Measurements from ENCODE around the gene TBXA2R. TPM values are rescaled to one million over a fixed set of nuclear protein-coding genes. Genes with fewer than 3 reads are reported as not detected.
A peak's percentile ranks its signal among the peaks of the same experiment; 100 is the strongest.

Gene TBXA2R
- total RNA-seq, 6 experiments from 2014 or later, result 7.1 to 8.8 (median 7.4) TPM

DNA sequence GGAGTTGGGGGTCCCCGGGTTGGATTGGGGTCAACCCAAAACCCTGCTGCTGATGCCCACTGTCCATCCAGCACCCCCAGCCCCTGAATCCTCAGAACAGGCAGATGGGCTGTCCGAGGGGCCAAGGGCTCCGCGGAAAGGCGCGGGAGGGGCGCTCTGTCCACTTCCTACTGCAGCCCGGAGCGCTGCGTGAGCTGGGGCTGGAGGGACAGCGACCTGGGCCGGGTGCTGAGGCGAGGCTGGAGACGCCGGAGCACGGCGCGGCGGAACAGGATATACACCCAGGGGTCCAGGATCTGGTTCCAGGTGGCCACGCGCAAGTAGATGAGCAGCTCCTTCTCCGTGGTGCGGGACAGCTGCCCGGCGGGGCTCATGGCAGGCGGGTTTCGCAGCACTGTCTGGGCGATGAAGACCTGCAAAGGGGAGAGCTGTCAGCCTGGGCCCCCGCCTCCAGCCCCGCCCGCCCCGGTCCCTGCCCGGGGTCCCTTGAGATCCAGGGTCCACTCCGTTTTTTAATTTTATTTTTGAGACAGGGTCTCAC, 11.1 kb downstream of the TBXA2R start:
- Mint-ChIP-seq H3K27ac (no peak overlapping the region), H3K9me3 (peaks cover 5% of the 10 kb centered on the region; the same call in 1 of the 2 replicates), H3K4me1 (ENCODE audit: low read depth) (no peaks in the 10 kb centered on the region), H3K36me3 (ENCODE audit: low read depth) (no peaks in the 10 kb centered on the region; the same call in 1 of the 2 replicates), H3K4me3 (no peak overlapping the region), H3K27me3 (ENCODE audit: insufficient read depth) (peaks cover 8% of the 10 kb centered on the region)
- TF ChIP-seq, protein P1, sequence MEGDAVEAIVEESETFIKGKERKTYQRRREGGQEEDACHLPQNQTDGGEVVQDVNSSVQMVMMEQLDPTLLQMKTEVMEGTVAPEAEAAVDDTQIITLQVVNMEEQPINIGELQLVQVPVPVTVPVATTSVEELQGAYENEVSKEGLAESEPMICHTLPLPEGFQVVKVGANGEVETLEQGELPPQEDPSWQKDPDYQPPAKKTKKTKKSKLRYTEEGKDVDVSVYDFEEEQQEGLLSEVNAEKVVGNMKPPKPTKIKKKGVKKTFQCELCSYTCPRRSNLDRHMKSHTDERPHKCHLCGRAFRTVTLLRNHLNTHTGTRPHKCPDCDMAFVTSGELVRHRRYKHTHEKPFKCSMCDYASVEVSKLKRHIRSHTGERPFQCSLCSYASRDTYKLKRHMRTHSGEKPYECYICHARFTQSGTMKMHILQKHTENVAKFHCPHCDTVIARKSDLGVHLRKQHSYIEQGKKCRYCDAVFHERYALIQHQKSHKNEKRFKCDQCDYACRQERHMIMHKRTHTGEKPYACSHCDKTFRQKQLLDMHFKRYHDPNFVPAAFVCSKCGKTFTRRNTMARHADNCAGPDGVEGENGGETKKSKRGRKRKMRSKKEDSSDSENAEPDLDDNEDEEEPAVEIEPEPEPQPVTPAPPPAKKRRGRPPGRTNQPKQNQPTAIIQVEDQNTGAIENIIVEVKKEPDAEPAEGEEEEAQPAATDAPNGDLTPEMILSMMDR (IDR thresholded peaks at IDR 0.05), result no peak
- no peak for DNase-seq

DNA sequence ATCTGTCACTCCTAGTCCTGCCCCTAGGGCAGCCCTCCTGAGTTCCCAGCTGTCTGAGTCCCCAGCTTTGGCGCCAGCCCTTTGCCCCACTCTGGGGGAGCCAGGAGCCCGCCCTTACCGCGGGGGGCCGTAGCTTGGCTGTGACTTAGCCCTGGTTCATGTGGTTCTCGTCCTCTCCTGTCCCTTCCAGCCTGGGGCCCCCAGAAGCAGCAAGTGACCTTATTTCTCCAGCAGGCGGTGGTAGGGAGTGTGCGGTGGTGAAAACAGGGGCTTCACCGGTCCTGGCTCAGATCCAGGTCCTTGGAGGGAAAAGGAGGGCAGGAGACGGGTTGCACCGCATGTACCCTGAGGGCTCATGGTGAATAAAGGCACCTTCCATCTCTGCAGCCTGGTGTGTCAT, 13.5 kb downstream of the TBXA2R start:
- H3K36me3 Mint-ChIP-seq (ENCODE audit: low read depth), result no peaks in the 10 kb centered on the region; the same call in 1 of the 2 replicates

DNA sequence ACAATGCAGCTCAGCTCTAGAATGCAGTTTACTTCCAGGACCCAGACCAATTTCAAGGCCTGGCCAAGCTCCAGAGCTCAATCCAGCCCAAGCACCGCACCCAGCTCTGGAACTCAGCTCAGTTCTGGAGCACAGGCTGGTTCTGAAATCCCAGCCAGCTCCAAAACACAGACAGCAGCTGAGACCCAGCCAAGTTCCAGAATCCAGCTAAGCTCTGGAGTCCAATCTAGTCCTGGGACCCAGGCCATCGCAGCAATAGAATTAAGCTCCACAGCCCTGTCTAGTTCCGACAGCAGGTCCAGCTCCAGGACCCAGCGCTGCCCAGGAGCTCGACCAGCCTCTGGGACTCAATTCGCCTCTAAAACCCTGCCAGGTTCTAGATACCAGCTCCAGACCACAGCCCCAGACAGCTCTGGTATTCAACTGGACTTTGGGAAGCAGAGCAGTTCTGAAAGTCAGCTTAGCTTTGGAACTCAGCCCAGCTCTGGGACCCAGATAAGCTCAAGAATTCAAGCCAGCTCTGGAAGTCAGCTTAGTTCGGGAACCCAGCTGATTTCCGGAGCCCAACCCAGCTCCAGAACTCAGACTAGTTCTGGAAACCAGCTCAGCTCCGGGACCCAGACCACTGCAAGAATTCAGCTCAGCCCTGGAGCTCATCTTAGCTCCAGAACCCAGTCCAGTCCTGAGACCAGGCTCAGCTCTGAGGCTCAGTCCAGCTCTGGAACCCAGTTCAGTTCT, 14.6 kb downstream of the TBXA2R start:
- DNase-seq, result no peak
- Mint-ChIP-seq H3K9me3 (peaks cover 5% of the 10 kb centered on the region; the same call in 1 of the 2 replicates), H3K27ac (no peak overlapping the region)

More for the DNA sequence above, 13.5 kb downstream of the TBXA2R start:
- H3K27me3 Mint-ChIP-seq (ENCODE audit: insufficient read depth), result peaks cover 12% of the 10 kb centered on the region
- no peak overlapping the region for H3K27ac Mint-ChIP-seq
- DNase-seq, result no peak
- H3K4me3 Mint-ChIP-seq, result no peak overlapping the region
- peaks cover 5% of the 10 kb centered on the region; the same call in 1 of the 2 replicates for H3K9me3 Mint-ChIP-seq
- no peaks in the 10 kb centered on the region for H3K4me1 Mint-ChIP-seq (ENCODE audit: low read depth)
- TF ChIP-seq, protein P1 (IDR thresholded peaks at IDR 0.05), result 0 out of 2 replicates have a peak, but pooled peaks have one; percentile 12

GRCh38 chr19:3590991-3591659, 15.6 kb downstream of the TBXA2R start:
- Mint-ChIP-seq H3K9me3 (peaks cover 5% of the 10 kb centered on the region; the same call in 1 of the 2 replicates), H3K36me3 (ENCODE audit: low read depth) (no peaks in the 10 kb centered on the region; the same call in 1 of the 2 replicates), H3K27me3 (ENCODE audit: insufficient read depth) (peaks cover 12% of the 10 kb centered on the region), H3K4me3 (no peak overlapping the region), H3K4me1 (ENCODE audit: low read depth) (no peaks in the 10 kb centered on the region), H3K27ac (no peak overlapping the region)
- TF ChIP-seq, protein P1 (IDR thresholded peaks at IDR 0.05), result no peak
- DNase-seq, result no peak

More for the DNA sequence above, 14.6 kb downstream of the TBXA2R start:
- Mint-ChIP-seq H3K4me1 (ENCODE audit: low read depth) (no peaks in the 10 kb centered on the region), H3K4me3 (no peak overlapping the region), H3K36me3 (ENCODE audit: low read depth) (no peaks in the 10 kb centered on the region; the same call in 1 of the 2 replicates), H3K27me3 (ENCODE audit: insufficient read depth) (peaks cover 12% of the 10 kb centered on the region)
- TF ChIP-seq, protein P1 (IDR thresholded peaks at IDR 0.05), result no peak

GRCh38 chr19:3589949-3590348, 16.7 kb downstream of the TBXA2R start:
- Mint-ChIP-seq H3K4me1 (ENCODE audit: low read depth) (no peaks in the 10 kb centered on the region), H3K4me3 (no peak overlapping the region), H3K27me3 (ENCODE audit: insufficient read depth) (peaks cover 12% of the 10 kb centered on the region), H3K36me3 (ENCODE audit: low read depth) (no peaks in the 10 kb centered on the region; the same call in 1 of the 2 replicates), H3K9me3 (peaks cover 5% of the 10 kb centered on the region; the same call in 1 of the 2 replicates), H3K27ac (no peak overlapping the region)
- no peak for DNase-seq
- TF ChIP-seq, protein P1 (IDR thresholded peaks at IDR 0.05), result no peak
